IMR-90 (cell line): ENCODE results near the gene PRPF6. TPM values are rescaled to one million over a fixed set of nuclear protein-coding genes. Genes with fewer than 3 reads are reported as not detected.

ENCODE experiments used
- ATAC-seq: fragments of 200-7000 bp; cut with Tn5 transposase; 2 replicates; pipeline ENCODE4 v1.9.1; 2020; ENCODE audit warnings: low read depth, mild to moderate bottlenecking, moderate library complexity
- BruUV-seq: library from RNA; stranded (reverse); fragments of 400-500 nt; replicated peaks from 2 replicates; lab custom pipeline; 2021; lab: Mats Ljungman, UMichigan
- CTCF ChIA-PET: fragments of 300-600 bp; formaldehyde crosslinking; extraction: SDS; loops from one replicate; lab custom pipeline; 2021; ENCODE audit warnings: antibody characterized with exemption; lab: Yijun Ruan, JAX
- POLR2A ChIA-PET: fragments of 300-600 bp; sonication (Branson Sonifier 250); formaldehyde crosslinking; loops from one replicate; lab custom pipeline; 2022; ENCODE audit warnings: antibody characterized with exemption; ENCODE audit not compliant: unreplicated experiment; lab: Charles Lee
- DNase-seq: peaks from one replicate; pipeline ENCODE4 v3.0.0; 2013
- H2AFZ ChIP-seq: replicated peaks from 2 replicates; pipeline ENCODE3; 2013; ENCODE audit warnings: low read length, mild to moderate bottlenecking; ENCODE audit not compliant: poor library complexity
- H2AK5ac ChIP-seq: 2 replicates; pipeline ENCODE4 v1.6.1; 2013; ENCODE audit warnings: low read depth, low read length, inconsistent platforms
- H2AK9ac ChIP-seq: replicated peaks from 2 replicates; pipeline ENCODE3; 2013; ENCODE audit warnings: mild to moderate bottlenecking, low read depth, low read length, moderate library complexity; ENCODE audit not compliant: poor library complexity
- H2BK120ac ChIP-seq: 2 replicates; pipeline ENCODE4 v1.6.1; 2013; ENCODE audit warnings: low read depth, low read length, inconsistent platforms
- H2BK15ac ChIP-seq: 3 replicates; pipeline ENCODE4 v1.6.1; 2013; ENCODE audit warnings: low read depth, low read length, inconsistent platforms
- H2BK20ac ChIP-seq: 2 replicates; pipeline ENCODE4 v1.6.1; 2013; ENCODE audit warnings: low read depth, mild to moderate bottlenecking, inconsistent platforms, low read length, moderate library complexity
- H2BK5ac ChIP-seq: 2 replicates; pipeline ENCODE4 v1.6.1; 2013; ENCODE audit warnings: mild to moderate bottlenecking, low read depth, low read length, inconsistent platforms; ENCODE audit not compliant: poor library complexity, severe bottlenecking
- H3K14ac ChIP-seq: replicated peaks from 2 replicates; pipeline ENCODE4 v1.6.1; 2013; ENCODE audit warnings: low read depth, low read length, inconsistent platforms
- H3K18ac ChIP-seq: 2 replicates; pipeline ENCODE4 v1.6.1; 2013; ENCODE audit warnings: low read depth, low read length, control low read depth
- H3K23ac ChIP-seq: 2 replicates; pipeline ENCODE4 v1.6.1; 2013; ENCODE audit warnings: low read depth, low read length, inconsistent platforms
- H3K27ac ChIP-seq: 2 replicates; pipeline ENCODE4 v1.5.1; 2013; ENCODE audit warnings: mild to moderate bottlenecking, control low read depth, low read length; ENCODE audit not compliant: insufficient read depth
- H3K27me3 ChIP-seq: 2 replicates; pipeline ENCODE4 v1.6.1; 2013; ENCODE audit warnings: low read length; ENCODE audit not compliant: control insufficient read depth, insufficient read depth
- H3K36me3 ChIP-seq: 2 replicates; pipeline ENCODE4 v1.6.1; 2013; ENCODE audit warnings: low read length, mixed read lengths; ENCODE audit not compliant: control insufficient read depth, insufficient read depth
- H3K4ac ChIP-seq: 2 replicates; pipeline ENCODE4 v1.6.1; 2013; ENCODE audit warnings: low read depth, low read length, inconsistent platforms
- H3K4me1 ChIP-seq: 2 replicates; pipeline ENCODE4 v1.6.1; 2013; ENCODE audit warnings: low read length, mixed read lengths; ENCODE audit not compliant: control insufficient read depth, insufficient read depth
- H3K4me2 ChIP-seq: 2 replicates; pipeline ENCODE4 v1.6.1; 2013; ENCODE audit warnings: low read depth, mild to moderate bottlenecking, control low read depth, low read length, moderate library complexity
- H3K4me3 ChIP-seq: 2 replicates; pipeline ENCODE4 v1.5.1; 2013; ENCODE audit warnings: low read depth, mild to moderate bottlenecking, control low read depth, low read length, moderate library complexity; ENCODE audit not compliant: insufficient read depth
- H3K56ac ChIP-seq: 2 replicates; pipeline ENCODE4 v1.6.1; 2013; ENCODE audit warnings: low read length, inconsistent platforms; ENCODE audit not compliant: insufficient read depth; ENCODE audit errors: extremely low read depth
- H3K79me1 ChIP-seq, 2 experiments: 2 replicates each; pipeline ENCODE4 v1.6.1; 2013; ENCODE audit warnings: low read length in 2 of 2, inconsistent platforms in 1 of 2, low read depth in 1 of 2
- H3K9ac ChIP-seq: 2 replicates; pipeline ENCODE4 v1.6.1; 2013; ENCODE audit warnings: low read depth, low read length, control low read depth
- H3K9me1 ChIP-seq: 2 replicates; pipeline ENCODE4 v1.6.1; 2013; ENCODE audit warnings: low read length, inconsistent platforms; ENCODE audit not compliant: insufficient read depth
- H3K9me3 ChIP-seq: 2 replicates; pipeline ENCODE4 v1.6.1; 2013; ENCODE audit warnings: low read length; ENCODE audit not compliant: control insufficient read depth, insufficient read depth
- H4K20me1 ChIP-seq: 2 replicates; pipeline ENCODE4 v1.6.1; 2013; ENCODE audit warnings: low read length, inconsistent platforms; ENCODE audit not compliant: insufficient read depth
- H4K5ac ChIP-seq: 2 replicates; pipeline ENCODE4 v1.6.1; 2013; ENCODE audit warnings: mild to moderate bottlenecking, low read depth, low read length, control low read depth
- H4K8ac ChIP-seq, 2 experiments: 2 replicates each; pipeline ENCODE4 v1.6.1; 2013; ENCODE audit warnings: low read depth in 2 of 2, low read length in 2 of 2, control low read depth in 1 of 2, inconsistent platforms in 1 of 2
- H4K91ac ChIP-seq: 2 replicates; pipeline ENCODE4 v1.6.1; 2013; ENCODE audit warnings: low read depth, low read length, inconsistent platforms; ENCODE audit not compliant: insufficient read depth
- BHLHE40 ChIP-seq: fragments of 150-350 bp; IDR thresholded peaks from 2 replicates; pipeline ENCODE4 v1.6.1; 2016; ENCODE audit warnings: mild to moderate bottlenecking, low read depth, low read length
- CHD1 ChIP-seq: IDR thresholded peaks from 2 replicates; pipeline ENCODE4 v1.6.1; 2012; ENCODE audit warnings: low read depth, low read length, improper control_type of control experiment
- CTCF ChIP-seq: conservative IDR thresholded peaks from 2 replicates; pipeline ENCODE4 v1.5.1; 2012; ENCODE audit warnings: mild to moderate bottlenecking, low read depth, low read length, improper control_type of control experiment
- FOS ChIP-seq: fragments of 150-350 bp; IDR thresholded peaks from 2 replicates; pipeline ENCODE4 v1.6.1; 2016; ENCODE audit warnings: low read depth, low read length
- MAFK ChIP-seq: IDR thresholded peaks from 2 replicates; pipeline ENCODE4 v1.6.1; 2012; ENCODE audit warnings: low read depth, low read length, improper control_type of control experiment
- MAZ ChIP-seq: IDR thresholded peaks from 2 replicates; pipeline ENCODE4 v1.6.1; 2012; ENCODE audit warnings: low read depth, mild to moderate bottlenecking, low read length, improper control_type of control experiment, moderate library complexity, borderline replicate concordance
- MXI1 ChIP-seq: IDR thresholded peaks from 2 replicates; pipeline ENCODE4 v1.6.1; 2012; ENCODE audit warnings: low read depth, mild to moderate bottlenecking, low read length, moderate library complexity, borderline replicate concordance
- RAD21 ChIP-seq: IDR thresholded peaks from 2 replicates; pipeline ENCODE4 v1.6.1; 2012; ENCODE audit warnings: low read length, improper control_type of control experiment
- WGBS, 2 experiments: methylation state at CpG; one replicate each; pipeline versions ENCODE4 v1.1.5 to v1.1.7; 2013; ENCODE audit warnings: missing lambda C conversion rate in 2 of 2; ENCODE audit not compliant: insufficient read length in 1 of 2; ENCODE audit errors: extremely low coverage in 2 of 2; 5-methylcytosine and 5-hydroxymethylcytosine counted together
- dilution Hi-C: fragments of 300-500 bp; cut with HindIII; formaldehyde crosslinking; loops from one replicate; pipeline ENCODE4 v1.14.3; 2018; ENCODE audit warnings: low sequenced_read_pairs; ENCODE audit not compliant: unreplicated experiment
- in situ Hi-C: fragments of 300-500 bp; cut with MboI; formaldehyde crosslinking; loops from 3 replicates; pipeline ENCODE4 v1.14.3; 2019; ENCODE audit warnings: low sequenced_read_pairs, inconsistent platforms, mixed read lengths
- intact Hi-C: fragments of 100-400 bp; cut with micrococcal nuclease; formaldehyde crosslinking; loops from 2 replicates; pipeline ENCODE4 v1.10.0; 2022
- polyA plus RNA-seq, 3 experiments: library from polyadenylated mRNA; depleted of rRNA; stranded (reverse); fragments of >200 nt; gene quantifications; 2 replicates each; pipeline ENCODE4 v1.2.3, GENCODE V29; 2012; ENCODE audit warnings: low replicate concordance in 1 of 3
- total RNA-seq: library from RNA; depleted of rRNA; stranded (reverse); fragments of >200 nt; gene quantifications from 2 replicates; pipeline ENCODE4 v1.2.3, GENCODE V29; 2012

Gene PRPF6
- total and polyA plus RNA-seq, 2 of the 4 experiments (the other 2 are of a cell fraction), result 43.5 to 71.3 TPM

- H4K20me1 ChIP-seq, result no peaks in the 10 kb centered on the region
- peaks cover 5% of the 10 kb centered on the region for H3K4me1 ChIP-seq
- no peak overlapping the region for H3K27ac ChIP-seq
- H3K56ac ChIP-seq, result no peak overlapping the region
- TF ChIP-seq CHD1 (no peak), BHLHE40 (no peak), MAFK (no peak), MXI1 (no peak), MAZ (no peak), RAD21 (peak; percentile 39), CTCF (peak; percentile 32), FOS (no peak)
- intact Hi-C loops (no loop called here), in situ Hi-C loops (no loop called here), dilution Hi-C loops (no loop called here)
- no peak overlapping the region for H2BK5ac ChIP-seq
- ATAC-seq, result peak; percentile 12
- BruUV-seq, result no TSS peak
- H2BK120ac ChIP-seq, result no peak overlapping the region
- H2AK9ac ChIP-seq, result peak overlapping the region; percentile 82
- H3K9me1 ChIP-seq, result no peaks in the 10 kb centered on the region
- H3K23ac ChIP-seq, result no peak overlapping the region
- ChIA-PET CTCF (no interaction called here), POLR2A (no interaction called here)
- H3K79me1 ChIP-seq, result no peaks in the 10 kb centered on the region
- DNase-seq, result no peak
- no peak overlapping the region for H3K9ac ChIP-seq
- no peak overlapping the region; the same call in 1 of the 2 replicates for H4K5ac ChIP-seq
- WGBS, 2 experiments, result 29% methylated on average over 9 of the region's 17 CpGs; no CpG with 5 or more reads in 1 of the 2 experiments
- H3K4me2 ChIP-seq, result no peak overlapping the region
- H2BK15ac ChIP-seq, result no peak overlapping the region
- no peak overlapping the region for H3K4me3 ChIP-seq
- no peak overlapping the region for H4K8ac ChIP-seq
- no peaks in the 10 kb centered on the region for H3K36me3 ChIP-seq
- H2BK20ac ChIP-seq, result no peak overlapping the region
- H2AFZ ChIP-seq, result peak overlapping the region; percentile 12
- no peak overlapping the region for H2AK5ac ChIP-seq
- H4K91ac ChIP-seq, result no peak overlapping the region
- no peak overlapping the region for H3K14ac ChIP-seq
- no peaks in the 10 kb centered on the region for H3K9me3 ChIP-seq
- H3K4ac ChIP-seq, result no peak overlapping the region
- no peak overlapping the region for H3K18ac ChIP-seq
- H3K27me3 ChIP-seq, result peaks cover 30% of the 10 kb centered on the region; the same call in 1 of the 2 replicates
These were observed 73.1 kb downstream of the PRPF6 start for GRCh38 chr20:64053841-64054661.
